ENCODE data around the gene UGT2A1.

- TF ChIP-seq CTCF (conservative IDR thresholded peaks at IDR 0.05): no peak
- TF ChIP-seq ZFX (IDR thresholded peaks at IDR 0.05): no peak
Observed at GRCh38 chr4:69549651-69550050, 103.4 kb downstream of the UGT2A1 start.
